GM21367 (cell line): ENCODE results near the gene PIKFYVE.
"Not testable (repeated sequence)": the region's sequence is repeated elsewhere in the genome, so short reads cannot be mapped to it uniquely, and the experiment has no call there.

Experiments
- ATAC-seq: cut with Tn5 transposase; IDR thresholded peaks from one replicate; pipeline ENCODE4 v1.9.1; 2021; ENCODE audit not compliant: unreplicated experiment

PIKFYVE gene

DNA sequence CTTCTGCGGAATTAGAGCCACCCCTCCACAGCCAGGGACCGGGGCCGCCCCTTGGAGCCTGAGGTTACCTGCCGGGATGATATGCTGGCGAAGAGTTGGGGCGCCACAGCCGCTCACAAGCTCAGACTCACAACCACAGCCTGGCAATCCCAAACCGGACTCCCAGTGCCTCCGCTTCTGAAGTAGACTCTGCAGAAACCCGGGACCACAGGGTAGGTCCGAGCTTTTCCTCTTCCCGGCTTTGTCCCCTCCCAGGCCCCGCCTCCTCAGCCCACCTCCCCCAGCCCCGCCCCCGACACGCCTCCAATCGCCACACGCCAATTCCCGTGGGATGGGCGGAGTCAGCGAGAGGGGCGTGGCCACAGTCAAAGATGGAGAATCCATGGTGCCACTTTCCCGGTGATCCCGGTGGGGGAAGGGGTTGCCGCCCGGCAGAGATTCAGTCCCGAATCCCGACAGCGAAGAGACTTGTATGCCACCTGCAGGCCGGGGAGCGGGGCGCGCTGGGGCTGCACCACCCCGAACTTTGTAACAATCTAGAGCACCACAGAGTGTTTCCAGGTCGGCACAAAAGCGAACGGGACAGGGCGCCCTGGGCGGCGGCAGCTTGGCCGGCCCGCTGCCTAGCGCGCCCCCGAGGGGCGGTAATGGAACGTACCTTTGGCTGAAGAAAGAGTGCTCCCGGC, 11.0 kb upstream of the PIKFYVE start, which contains the start of gene IDH1:
IDH1 (minus strand) TSS at position 201 of the 686 bp plus-strand sequence. CDS start 3,520 bp downstream, outside the sequence.
- peak; percentile 78 for ATAC-seq

DNA sequence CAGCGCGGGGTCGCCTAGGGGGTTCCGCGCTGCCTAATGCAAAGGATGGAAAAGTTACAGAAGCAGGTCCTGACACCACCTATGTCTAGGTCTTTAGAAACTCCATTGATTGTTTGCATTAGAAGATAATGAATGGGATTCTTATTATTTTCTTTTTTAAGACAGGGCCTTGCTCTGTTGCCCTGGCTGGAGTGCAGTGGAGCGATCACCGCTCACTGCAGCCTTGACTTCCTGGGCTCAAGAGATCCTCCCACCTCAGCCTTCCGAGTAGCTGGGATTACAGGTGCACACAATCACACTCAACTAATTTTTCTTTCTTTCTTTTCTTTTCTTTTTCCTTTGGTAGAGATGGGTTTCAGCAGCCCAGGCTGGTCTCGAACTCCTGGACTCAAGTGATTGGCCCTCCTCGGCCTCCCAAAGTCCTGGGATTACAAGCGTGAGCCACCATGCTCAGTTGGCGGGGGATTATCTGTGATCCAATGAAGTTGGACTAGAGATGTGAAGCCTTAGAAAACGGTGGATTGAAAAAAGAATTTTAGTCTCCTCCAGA, 10.4 kb upstream of the PIKFYVE start:
- peak; percentile 6 for ATAC-seq

DNA sequence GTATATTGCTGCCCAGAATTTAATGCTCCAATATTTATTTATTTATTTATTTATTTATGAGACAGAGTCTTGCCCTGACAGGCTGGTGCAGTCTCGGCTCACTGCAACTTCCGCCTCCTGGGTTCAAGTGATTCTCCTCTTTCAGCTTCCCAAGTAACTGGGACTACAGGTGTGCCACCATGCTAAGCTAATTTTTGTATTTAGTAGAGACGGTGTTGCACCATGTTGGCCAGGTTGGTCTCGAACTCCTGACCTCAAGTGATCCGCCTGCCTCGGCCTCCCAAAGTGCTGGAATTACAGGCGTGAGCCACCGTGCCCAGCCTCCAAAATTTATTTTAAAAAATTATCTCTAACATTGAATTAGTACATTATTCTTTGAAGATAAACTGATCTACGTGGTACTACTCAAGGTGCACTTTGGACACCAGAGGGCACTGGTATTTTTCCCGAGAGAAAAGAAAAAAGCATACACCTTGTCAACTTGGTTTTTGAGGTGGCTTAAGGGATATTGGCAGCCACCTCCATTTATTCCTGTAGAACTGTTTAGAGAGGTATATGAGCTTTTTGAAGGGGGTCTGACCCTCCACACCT, 9.8 kb upstream of the PIKFYVE start:
- ATAC-seq: no peak

DNA sequence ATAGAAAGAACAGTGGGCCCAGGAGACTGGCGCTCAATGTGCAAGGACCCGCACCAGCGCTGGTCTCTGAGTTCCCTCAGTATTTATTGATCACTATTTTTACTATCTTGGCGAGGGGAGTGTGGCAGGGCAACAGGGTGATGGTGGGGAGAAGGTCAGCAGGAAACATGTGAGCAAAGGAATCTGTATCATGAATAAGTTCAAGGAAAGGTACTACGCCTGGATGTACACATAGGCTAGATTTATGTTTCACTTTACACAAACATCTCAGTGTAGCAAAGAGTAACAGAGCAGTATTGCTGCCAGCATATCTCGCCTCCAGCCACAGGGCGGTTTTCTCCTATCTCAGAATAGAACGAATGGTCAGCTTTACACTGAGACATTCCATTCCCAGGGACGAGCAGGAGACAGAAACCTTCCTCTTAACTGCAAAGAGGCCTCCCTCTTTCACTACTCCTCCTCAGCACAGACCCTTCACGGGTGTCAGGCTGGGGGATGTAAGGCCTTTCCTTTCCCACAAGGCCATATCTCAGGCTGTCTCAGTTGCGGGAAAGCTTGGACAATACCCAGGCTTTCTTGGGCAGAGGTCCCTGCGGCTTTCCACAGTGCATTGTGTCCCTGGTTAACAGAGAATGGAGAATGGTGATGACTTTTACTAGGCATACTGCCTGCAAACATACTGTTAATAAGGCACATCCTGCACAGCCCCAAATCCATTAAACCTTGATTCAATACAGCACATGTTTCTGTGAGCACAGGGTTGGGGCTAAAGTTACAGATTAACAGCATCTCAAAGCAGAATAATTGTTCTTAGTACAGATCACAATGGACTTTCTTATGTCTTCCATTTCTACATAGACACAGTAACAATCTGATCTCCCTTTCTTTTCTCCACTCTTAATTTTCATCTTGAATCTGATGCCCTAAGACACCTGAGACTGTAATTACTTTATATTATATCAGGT, 8.9 kb upstream of the PIKFYVE start:
- ATAC-seq: not testable (repeated sequence)

DNA sequence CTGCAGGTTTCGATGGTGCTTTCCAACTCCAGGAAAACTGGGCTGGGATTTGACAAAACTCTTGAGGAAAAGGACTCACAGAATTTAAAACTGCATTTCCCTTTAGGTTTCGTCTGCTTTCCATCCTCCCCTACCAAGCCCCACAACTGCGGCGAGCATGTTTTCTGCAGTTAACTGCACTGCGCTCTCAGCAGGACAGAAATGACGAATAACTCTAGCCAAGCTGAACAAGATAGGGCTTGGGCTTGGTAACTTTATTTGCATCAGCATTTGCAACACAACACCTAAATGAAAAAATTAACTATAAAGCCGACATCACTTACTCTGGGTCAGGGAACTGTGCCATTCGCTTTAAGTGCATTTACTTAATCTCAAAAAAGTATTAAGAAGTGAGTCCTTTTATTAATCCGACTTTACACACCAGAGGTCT, 669 bp upstream of the PIKFYVE start:
- ATAC-seq: peak; percentile 49

DNA sequence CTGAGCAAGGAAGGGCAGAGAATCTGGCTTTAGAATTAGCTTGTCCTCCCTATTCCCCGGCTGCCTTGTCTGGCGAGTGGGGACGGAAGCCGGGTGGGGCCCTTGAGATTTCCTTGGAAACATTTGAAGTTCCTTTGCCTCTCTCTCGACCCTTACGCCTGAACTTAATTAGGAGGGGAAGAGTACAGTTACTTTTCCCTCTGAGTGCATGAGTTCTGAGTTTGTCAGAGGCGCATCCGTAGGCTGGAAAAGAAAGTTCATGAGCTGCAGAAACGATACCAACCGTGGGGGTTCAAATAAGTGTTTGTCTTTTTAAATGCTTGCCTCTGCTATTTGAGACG, 468 bp downstream of the PIKFYVE start:
- peak; percentile 5 for ATAC-seq

DNA sequence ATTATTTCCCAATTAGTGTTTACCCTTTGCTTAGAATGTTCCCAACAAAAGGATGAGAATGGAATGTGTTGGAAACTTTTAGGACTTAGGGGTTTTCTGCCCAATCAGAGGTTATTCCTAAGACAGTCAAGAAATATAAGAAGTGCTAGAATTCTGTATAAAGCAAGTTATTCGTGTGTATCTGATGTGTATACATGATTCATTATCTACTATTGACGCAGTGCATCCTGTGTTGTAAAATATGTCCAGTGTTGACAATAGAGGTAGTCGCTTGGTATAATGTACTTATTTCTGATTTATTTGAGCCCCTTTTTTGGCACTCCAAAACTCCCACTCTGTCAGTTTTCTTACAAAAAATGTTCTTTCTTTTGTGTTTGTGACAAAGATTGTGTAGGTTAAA, 881 bp downstream of the PIKFYVE start:
- no peak for ATAC-seq

DNA sequence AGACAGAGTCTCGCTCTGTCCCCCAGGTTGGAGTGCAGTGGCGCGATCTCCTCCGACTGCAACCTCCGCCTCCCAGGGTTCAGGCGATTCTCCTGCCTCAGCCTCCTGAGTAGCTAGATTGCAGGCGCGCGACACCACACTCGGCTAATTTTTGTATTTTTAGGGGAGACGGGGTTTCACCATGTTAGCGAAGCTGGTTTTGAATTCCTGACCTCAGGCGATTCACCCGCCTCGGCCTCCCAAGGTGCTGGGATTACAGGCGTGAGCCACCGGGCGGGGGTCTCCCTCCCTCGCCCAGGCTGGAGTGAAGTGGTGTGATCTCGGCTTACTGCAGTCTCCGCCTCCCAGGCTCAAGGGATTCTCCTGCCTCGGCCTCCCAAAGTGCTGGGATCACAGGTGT, 1.5 kb downstream of the PIKFYVE start:
- ATAC-seq: not testable (repeated sequence)

DNA sequence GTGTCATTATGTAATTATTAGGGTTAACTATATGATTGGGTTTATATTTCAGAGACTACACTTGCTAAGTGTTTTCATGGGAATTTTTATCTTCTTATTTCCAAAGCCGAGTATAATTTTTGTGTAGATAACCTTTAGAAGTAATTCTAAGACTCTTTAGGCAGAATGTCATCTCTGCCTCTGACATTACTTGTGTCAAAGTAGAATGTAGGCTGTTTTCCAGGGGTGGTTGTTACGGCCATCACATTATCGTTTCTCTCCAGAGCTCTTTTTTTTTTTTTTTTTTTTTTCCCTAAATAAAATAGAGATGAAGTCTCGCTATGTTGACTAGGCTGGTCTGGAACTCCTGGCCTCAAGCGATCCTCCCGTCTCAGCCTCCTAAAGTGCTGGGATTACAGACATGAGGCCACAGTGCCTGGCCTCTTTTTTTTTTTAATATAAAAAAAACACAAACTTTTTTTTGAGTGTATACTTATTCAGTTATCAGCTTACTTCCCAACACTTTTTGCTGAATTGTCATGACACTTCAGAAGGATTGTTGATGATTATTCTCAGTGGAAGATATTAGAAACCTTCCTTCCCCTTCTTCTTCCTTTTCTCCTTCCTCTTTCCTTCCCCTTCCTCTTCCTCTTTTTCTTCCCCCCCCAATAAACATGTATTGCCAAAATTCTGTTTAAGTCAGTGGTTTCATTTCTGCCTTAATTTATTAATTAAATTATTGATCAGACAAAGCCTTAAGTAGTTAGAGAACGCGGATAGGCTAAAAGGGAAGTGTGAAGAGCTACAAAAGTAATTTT, 2.3 kb downstream of the PIKFYVE start:
- ATAC-seq: no peak

DNA sequence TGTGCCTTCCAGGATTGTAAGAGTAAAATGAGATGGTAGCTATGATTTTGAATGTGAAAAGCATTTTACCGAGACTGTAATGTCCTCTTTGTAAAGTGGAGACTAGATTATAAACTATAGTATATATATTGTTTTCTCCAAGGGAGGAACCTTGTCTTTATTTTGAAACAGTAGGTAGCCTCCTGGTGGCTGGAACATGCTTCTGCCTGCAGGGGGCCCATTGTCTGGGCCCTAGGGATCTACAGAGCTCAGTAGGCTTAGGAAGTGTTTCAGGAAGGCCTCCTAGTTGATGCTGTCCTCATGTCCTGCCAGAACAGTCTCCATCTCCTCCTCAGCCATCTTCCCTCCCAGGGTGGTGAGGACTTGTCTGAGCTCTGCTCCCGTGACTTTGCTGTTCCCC, 3.0 kb downstream of the PIKFYVE start:
- ATAC-seq: no peak

DNA sequence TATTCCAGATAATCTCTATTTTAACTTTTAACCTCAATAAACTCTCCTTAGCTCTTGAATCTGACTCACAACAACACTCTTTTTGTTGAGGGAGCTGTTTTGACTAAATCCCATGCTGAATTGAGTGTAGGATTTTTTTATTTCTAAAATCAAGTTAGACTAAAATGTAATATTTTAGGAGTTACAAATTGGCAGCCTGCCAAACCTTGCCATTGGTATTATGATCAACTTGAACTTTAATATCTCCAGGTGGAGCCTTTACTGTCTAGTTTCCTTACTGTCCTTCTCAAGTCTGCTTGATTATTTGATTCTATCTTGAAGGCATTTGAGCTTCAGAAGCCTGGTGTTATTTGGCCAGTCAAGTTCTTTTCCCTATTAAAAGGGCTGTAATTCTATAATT, 8.7 kb downstream of the PIKFYVE start:
- no peak for ATAC-seq

DNA sequence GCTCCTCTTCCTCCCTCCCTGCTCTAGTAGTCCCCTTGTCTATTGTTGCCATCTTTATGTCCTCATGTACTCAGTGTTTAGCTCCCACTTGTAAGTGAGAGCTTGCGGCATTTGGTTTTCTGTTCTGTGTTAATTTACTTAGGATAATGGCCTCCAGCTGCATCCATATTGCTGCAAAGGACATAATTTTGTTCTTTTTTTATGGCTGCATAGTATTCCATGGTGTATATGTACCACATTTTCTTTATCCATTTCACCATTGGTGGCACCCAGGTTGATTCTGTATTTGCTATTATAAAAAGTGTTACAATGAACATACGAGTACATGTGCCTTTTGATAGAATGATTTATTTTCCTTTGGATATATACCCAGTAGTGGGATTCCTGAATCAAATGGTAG, 12.5 kb downstream of the PIKFYVE start:
- no peak for ATAC-seq

DNA sequence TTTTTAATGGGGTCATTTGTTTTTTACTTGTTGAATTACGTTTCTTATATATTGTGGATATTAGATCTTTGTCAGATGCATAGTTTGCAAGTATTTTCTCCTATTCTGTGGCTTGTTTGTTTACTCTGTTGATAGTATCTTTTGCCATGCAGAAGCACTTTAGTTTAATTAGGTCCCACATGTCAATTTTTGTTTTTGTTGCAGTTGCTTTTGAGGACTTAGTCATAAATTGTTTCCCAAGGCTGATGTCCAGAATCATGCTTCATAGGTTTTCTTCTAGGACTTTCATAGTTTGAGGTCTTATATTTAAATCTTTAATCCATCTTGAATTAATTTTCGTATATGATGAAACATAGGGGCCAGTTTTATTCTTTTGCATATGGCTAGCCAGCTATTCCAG, 13.2 kb downstream of the PIKFYVE start:
- ATAC-seq: no peak

DNA sequence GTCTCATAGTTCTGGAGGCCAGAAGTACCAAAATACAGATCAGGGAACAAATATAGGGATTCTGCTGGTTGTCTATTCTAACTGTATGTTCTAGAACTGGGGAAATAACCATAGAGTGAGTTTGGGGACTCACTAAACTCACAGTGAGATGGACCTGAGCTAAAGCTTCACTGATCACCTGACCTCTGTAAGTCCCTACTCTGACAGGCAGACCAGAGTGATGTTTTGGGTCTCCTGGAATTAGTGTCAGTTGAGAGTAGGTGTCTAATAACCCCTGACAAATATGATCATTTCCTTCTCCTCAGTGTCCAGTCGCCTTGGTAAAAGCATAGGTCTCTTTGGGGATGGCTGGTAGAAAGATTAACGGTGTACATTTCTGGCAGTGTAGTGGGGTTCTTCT, 14.2 kb downstream of the PIKFYVE start:
- ATAC-seq: no peak

DNA sequence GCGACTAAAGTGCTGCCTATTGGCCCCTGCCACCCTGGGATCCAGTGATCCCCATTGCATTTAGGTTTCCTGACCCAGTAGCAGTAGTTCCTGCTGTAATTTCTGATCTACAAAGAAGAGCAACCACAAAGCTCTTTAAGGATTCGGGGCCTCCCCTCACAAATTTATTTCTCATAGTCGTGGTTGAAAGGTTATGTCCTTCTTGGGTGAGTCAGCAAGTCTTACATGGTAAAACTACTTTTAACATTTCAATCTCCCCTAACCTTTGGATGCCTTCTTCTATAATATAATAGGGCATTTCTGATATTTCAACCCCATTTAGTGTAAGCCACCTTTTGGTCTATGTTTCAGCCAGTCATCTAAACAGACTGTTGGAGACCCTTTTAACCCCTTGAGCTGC, 14.9 kb downstream of the PIKFYVE start:
- ATAC-seq: no peak

DNA sequence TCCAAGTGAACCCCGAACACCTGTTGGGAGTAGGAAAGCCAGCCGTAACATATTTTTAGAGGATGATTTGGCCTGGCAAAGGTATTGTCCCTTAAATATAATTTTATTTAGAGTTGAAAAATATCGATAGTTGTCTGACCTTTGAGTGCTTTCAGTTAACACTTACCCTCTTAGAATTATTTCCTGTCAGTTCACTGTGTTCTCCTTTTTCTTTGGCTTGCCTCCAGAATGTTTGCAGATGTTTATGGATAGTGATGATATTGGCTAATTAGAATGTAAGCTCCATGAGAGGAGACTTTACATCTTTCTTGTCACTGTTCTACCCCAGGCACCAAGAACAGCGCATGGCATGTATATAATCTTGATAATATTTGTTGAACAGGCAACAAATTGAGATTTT, 19.8 kb downstream of the PIKFYVE start:
- no peak for ATAC-seq

DNA sequence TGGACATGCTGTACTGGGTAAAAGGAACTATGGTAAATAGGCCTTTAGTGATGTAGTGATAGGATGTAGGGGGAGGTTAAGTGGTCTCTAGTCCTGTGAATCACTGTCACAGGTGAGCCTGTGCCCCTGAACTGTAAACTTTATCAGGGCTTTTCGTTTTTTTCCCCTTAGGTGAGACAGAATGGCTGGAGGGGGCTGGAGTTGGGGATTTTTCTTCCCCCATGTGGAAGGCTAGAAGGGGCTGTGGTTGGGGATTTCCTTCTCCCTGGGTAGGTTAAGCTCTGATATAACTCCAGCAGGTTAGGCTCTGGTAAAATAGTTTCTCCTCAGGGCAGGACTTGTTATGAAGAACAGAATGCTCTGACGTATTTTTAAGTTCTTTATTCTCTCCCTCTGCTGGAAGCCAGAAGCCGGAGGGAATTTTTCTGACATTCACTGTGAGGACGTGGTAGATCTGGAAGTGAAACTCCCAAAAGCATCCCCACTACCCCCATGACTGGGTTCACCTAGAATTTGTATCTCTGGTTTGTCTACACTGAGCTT, 28.5 kb downstream of the PIKFYVE start:
- ATAC-seq: no peak

DNA sequence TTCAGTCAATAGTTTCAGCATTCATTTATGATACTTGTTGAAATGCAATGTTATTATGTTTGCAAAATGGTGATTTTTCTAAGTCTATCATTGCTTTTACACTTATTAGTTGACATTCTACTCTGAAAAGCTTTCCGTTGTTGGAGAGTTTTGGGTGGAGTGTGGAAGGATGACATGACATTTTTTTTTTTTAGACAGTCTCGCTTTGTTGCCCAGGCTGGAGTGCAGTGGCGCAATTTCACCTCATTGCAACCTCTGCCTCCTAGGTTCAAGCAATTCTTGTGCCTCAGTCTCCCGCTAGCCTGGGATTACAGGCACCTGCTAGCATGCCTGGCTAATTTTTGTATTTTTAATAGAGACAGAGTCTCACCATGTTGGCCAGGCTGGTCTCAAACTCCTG, 29.8 kb downstream of the PIKFYVE start:
- no peak for ATAC-seq

DNA sequence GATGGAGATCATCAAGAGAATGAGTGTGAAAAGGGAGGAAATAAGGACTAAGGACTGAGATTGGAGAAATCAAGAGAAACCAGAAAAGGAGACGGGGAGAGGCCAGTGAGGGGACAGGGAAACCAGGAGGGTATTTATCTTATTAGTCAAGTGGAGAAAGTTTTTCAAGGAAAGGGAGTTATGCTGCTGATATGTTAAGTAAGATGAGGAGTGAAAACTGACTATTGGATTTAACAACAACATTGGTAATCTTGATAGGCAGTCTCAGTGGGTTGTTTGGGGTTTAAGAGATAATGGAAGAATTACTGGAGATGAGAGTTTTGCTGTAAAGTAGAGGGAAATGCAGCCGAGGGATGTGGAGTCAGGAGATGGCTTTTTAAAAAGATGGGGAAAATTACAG, 30.6 kb downstream of the PIKFYVE start:
- no peak for ATAC-seq

DNA sequence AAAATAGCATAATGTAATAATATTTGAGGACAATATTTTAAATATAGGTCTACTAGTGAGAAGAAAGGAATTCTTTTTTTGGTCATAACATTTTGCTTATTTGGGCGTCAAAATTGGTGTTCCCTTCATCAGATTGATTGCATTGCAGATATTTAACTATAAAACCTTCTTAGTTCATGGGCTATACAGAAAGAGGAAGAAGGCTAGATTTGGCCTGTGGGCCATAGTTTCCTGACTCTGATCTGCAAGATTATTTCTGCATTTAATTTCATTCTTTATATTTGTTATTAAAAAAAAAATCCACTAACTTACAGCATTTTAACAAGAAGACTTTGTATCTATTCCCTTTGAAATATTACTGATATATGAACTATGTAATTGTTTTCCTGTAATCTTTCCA, 31.9 kb downstream of the PIKFYVE start:
- ATAC-seq: no peak
